ENCODE measurements around the gene MRPS31.
"Not testable (repeated sequence)": the region's sequence is repeated elsewhere in the genome, so short reads cannot be mapped to it uniquely, and the experiment has no call there.

MRPS31 gene

GRCh38 chr13:40758811-40759210, 12.2 kb downstream of the MRPS31 start:
- no peak for DNase-seq

- no peak for DNase-seq
Measured at GRCh38 chr13:40756042-40756441, 14.9 kb downstream of the MRPS31 start.

- no peak for DNase-seq
Measured at GRCh38 chr13:40755082-40755700, 15.8 kb downstream of the MRPS31 start.

GRCh38 chr13:40749327-40749726, 21.7 kb downstream of the MRPS31 start:
- DNase-seq = no peak

- not testable (repeated sequence) for DNase-seq
Measured at GRCh38 chr13:40735232-40735548, 35.8 kb downstream of the MRPS31 start.

GRCh38 chr13:40734536-40735231, 36.3 kb downstream of the MRPS31 start:
- DNase-seq = not testable (repeated sequence)

GRCh38 chr13:40732658-40733057, 38.3 kb downstream of the MRPS31 start:
- no peak for DNase-seq

GRCh38 chr13:40728595-40728994, 42.4 kb downstream of the MRPS31 start:
- no peak for DNase-seq

- DNase-seq = not testable (repeated sequence)
Measured at GRCh38 chr13:40714433-40714832, 56.6 kb downstream of the MRPS31 start.

- DNase-seq = no peak
Measured at GRCh38 chr13:40706439-40706838, 64.6 kb downstream of the MRPS31 start.

GRCh38 chr13:40697711-40698110, 73.3 kb downstream of the MRPS31 start:
- DNase-seq = no peak

GRCh38 chr13:40694426-40694825, 76.6 kb downstream of the MRPS31 start:
- no peak for DNase-seq

GRCh38 chr13:40692946-40693345, 78.0 kb downstream of the MRPS31 start:
- no peak for DNase-seq

GRCh38 chr13:40688781-40689180, 82.2 kb downstream of the MRPS31 start:
- no peak for DNase-seq

- DNase-seq = peak; percentile 75
Measured at GRCh38 chr13:40682449-40683240, 88.3 kb downstream of the MRPS31 start.

GRCh38 chr13:40681341-40682146, 89.4 kb downstream of the MRPS31 start:
- DNase-seq = peak; percentile 85

- DNase-seq = no peak
Measured at GRCh38 chr13:40680659-40681323, 90.2 kb downstream of the MRPS31 start.

GRCh38 chr13:40679480-40679985, 91.5 kb downstream of the MRPS31 start:
- no peak for DNase-seq

Data from OCI-M1 (cell line).